GM18526 (cell line): Measurements from ENCODE around the gene NTNG2.

Experiments used
- POLR2A ChIP-seq: IDR thresholded peaks from 3 replicates; pipeline ENCODE4 v1.6.1; 2011; ENCODE audit not compliant: insufficient read length; ENCODE audit errors: extremely low read depth

The NTNG2 gene

GRCh38 chr9:132184124-132184523, 22.3 kb downstream of the NTNG2 start:
- TF ChIP-seq POLR2A, result no peak

DNA sequence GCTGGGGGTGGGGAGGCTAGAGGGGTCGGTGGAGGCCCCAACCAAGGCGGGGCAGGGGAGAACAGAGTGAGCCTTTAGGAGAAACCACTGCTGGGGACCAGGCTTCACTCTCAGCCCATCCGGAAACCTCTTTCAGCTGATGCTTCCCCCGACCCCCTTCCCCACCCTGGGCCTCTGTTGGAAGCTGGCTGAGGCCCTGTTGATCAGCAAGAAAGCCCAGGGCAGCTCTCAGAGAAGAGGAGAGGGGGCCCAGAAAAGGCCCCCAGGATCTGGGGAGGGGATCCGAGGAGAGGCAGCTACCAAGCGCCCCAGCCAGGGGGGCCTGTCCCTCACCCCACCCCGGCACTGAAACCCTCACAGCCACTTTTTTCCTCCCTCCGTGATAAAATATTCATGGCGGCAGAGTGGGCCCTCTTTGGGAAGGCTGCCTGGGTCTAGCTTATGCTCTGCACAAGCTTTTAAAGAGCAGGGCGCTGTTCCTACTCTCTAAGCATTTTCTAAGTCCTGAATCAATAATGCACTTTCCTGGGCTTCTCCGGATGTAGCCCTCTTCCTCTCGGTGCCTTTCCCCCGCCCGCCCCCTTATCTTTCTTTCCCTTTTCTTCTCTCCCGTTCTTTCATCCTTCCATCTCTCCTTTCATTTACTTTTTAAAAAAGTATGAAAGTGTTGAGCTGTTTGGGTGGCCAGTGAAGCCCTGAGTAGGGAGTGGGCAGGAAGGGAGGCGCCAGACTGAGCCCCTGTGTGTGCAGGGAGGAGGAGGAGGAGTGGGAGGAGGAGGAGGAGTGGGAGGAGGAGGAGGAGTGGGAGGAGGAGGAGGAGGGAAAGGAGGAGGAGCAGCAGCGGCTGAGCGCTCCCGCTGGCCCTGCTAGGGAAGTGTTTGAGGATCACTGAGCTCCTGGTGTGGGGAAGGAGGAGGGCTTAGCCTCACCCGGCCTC, 23.5 kb downstream of the NTNG2 start:
- no peak for TF ChIP-seq POLR2A

DNA sequence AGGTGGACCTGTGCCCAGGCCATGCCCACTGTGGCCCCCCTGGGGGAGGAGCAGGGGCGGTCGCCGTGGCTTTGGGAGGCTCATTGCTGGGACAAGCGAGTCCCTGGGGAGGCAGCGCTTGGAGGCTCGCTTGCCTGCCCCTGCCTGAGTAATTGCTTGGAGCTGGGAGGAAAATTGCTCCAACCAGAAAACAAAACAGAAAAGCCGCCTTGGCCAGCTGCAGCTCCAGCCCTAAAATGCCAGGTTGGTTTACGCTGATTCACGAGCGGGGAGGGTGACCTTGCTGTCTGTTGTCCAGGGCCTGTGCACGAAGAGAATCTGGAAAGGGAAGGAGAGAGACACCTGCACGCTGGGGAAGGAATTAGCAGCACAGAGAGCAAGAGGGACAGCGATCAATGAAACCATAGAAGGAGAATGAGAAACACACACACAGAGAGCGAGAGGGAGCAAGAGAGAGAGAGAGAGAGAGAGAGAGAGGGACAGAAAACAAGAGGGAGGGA, 25.3 kb downstream of the NTNG2 start:
- TF ChIP-seq POLR2A, result no peak

- TF ChIP-seq POLR2A, result no peak
Observed at GRCh38 chr9:132190966-132191365, 29.1 kb downstream of the NTNG2 start.

DNA sequence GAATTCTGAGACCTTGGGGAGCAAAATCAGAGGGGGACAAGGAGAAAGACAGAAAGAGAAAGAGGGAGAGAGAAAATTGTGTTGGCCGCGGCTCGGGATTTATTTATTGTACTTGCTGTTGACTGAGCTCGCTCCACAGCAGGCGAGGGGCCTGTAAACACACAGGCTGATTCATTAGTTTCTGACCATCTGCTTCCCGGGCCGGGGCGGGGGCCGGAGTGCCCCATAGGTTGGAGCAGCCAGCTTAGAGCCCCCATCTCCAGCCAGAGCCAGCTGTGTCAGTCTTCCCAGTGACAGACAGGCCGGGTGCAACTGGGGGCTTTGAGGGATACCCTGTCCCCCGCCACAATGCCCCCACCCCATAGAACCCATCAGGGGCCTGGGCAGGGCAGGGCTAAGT, 30.9 kb downstream of the NTNG2 start:
- no peak for TF ChIP-seq POLR2A

- TF ChIP-seq POLR2A, result no peak
Observed at GRCh38 chr9:132193227-132194124, 31.6 kb downstream of the NTNG2 start.

GRCh38 chr9:132194508-132194907, 32.6 kb downstream of the NTNG2 start:
- TF ChIP-seq POLR2A, result no peak

GRCh38 chr9:132197315-132197714, 35.5 kb downstream of the NTNG2 start:
- TF ChIP-seq POLR2A, result no peak

DNA sequence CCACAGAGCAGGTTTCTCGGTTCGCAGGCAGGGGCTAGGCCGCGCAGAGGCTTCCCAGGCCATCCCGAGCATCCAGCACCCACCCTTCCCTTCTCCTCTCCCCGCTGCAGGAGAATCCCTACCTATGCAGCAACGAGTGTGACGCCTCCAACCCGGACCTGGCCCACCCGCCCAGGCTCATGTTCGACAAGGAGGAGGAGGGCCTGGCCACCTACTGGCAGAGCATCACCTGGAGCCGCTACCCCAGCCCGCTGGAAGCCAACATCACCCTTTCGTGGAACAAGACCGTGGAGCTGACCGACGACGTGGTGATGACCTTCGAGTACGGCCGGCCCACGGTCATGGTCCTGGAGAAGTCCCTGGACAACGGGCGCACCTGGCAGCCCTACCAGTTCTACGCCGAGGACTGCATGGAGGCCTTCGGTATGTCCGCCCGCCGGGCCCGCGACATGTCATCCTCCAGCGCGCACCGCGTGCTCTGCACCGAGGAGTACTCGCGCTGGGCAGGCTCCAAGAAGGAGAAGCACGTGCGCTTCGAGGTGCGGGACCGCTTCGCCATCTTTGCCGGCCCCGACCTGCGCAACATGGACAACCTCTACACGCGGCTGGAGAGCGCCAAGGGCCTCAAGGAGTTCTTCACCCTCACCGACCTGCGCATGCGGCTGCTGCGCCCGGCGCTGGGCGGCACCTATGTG, 36.1 kb downstream of the NTNG2 start:
- no peak for TF ChIP-seq POLR2A

- TF ChIP-seq POLR2A, result no peak
Observed at GRCh38 chr9:132199056-132199455, 37.2 kb downstream of the NTNG2 start.

DNA sequence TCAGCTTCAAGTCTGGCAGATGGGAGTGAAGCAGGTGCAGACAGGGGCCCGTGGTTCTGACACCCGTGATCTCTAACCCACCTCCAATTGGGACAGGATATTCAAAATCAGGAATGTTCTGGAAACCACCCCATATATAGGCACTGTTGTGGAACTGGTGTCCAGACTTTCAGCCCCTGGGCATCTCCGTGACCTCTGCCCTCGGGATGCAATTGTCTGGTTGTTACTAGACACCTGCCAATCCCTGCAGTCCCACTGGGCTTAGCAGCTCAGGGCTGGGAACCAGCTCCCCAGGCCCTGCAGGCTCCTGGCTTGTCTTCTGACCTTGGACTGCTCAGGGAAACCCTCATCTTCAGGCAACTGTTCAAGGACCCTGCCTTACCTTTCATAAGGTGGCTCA, 38.8 kb downstream of the NTNG2 start:
- TF ChIP-seq POLR2A, result no peak

- TF ChIP-seq POLR2A, result no peak
Observed at GRCh38 chr9:132201139-132201538, 39.3 kb downstream of the NTNG2 start.

DNA sequence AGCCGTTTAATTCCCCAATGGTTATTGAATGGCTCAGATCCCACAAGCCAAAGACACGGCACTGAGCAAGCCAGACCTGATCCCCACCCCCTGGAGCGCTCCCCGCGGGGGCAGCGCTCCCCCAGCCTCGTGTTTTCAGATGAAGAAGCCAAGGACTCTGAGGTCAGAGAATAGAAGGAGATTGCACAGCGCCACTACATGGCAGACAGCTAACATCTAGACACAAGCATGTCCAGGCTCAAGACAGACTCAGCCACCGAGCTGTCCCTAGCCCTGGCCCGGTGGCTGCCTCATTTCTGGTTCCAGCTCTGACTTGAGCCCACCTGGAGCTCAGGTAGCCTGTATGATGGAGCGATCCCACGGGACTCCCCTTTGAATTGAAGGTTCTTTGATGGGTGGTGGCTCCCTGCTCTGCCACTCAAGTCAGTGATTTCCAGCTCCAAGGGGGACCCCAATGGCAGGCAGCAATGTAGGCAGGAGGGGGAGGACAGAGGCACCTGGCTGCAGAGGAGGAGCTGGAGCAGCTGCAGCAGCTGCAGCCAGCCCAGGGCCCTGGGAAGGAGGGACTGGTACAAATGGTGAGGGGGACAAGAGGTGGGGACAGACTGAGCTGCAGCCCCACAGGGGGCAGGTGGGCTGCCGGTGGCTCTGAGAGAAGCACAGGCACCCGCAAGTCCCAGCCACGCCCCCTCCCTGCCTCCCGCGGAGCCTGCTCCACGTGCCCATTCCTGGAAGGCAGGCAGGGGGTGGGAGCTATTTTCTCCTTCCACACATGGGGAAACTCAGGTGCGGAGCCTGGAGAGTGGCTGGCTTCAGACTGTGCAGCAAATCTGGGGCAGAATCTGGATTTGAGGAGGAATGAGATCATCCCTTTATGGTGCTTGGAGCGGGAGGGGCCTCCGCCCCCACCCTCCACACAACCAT, 40.2 kb downstream of the NTNG2 start:
- TF ChIP-seq POLR2A, result no peak

DNA sequence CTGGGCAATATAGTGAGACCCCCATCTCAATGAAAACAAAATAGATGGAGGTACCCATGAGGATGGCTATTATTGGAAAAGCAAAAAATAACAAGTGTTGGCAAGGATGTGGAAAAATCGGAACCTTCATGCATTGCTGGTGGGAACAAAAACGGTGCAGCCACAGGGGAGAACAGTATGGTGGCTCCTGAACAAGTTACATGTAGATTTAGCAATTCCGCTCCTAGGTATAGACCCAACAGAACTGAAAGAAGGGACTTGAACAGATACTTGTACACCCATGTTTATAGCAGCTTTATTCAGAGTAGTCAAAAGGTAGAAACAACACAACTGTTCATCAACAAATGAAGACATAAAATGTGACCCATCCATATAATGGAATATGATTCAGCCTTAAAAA, 43.0 kb downstream of the NTNG2 start:
- TF ChIP-seq POLR2A, result no peak
